Stimulated activated CD4-positive, alpha-beta T cell treated with anti-CD3 and anti-CD28 coated beads, Interleukin-15, amount 100 ng/mL, for 24 hours (primary cell): ENCODE measurements around the gene MED16.

Experiments
- DNase-seq: peaks from one replicate; pipeline ENCODE4 v3.0.0-alpha.2; 2020

The MED16 gene

DNA sequence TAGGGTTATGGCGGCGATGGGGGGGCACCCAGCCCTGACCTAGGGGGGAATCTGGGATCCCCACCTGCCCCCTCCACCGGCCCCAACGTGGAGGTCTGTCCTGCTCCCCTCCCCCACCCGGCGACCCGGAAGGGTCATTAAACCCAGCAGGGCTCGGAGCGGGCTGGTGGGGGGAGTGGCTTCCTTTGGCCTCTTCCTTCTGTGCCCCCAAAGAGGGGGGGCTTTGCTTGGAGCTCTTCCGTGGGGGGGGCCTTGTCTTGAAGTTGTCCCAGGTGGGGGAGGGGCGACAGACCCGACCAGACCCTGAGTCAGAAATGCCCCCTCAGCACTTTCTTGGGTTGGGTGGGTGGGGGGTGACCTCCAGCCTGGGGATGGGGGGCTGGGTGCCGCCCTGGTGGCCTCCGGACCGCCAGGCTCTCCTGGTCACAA, 34.4 kb upstream of the MED16 start:
- no peak for DNase-seq

DNA sequence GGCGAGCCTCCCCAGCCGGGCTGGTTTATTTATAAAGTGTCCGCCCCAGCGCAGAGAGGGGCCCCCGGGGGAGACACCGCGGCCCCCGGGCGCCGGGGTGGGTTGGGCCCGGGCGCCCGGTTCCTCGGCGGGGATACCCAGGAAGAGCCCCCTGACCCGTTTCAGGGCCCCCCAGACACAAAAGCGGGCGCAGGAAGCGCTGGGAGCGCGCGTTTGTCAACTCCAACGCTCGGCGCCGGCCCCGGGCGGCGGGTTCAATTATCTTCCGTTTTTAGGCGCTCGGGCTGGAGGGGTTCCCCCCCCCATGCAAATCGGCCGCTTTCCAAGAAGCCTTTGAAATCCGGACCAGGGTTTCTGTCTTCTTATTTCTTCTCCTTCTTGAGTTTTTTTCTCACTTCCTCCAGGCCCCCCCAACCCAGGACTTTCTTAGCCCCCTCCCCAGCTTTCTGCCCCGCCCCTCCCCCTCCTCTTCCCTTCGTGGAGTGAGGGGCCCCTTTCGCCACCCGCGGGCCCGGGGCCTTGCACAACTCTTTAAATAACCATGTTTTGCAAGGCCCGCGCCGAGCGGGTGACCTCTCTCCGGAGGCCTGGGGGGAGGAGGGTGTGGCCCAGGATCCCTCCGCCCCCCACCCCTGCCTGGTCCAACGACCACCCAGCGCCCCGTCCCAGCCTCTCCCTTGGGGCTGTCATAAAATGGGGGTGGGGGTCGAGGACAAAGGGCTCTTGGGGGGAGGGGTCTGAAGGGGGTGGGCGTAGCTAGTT, 33.8 kb upstream of the MED16 start:
- peak; percentile 76 for DNase-seq

DNA sequence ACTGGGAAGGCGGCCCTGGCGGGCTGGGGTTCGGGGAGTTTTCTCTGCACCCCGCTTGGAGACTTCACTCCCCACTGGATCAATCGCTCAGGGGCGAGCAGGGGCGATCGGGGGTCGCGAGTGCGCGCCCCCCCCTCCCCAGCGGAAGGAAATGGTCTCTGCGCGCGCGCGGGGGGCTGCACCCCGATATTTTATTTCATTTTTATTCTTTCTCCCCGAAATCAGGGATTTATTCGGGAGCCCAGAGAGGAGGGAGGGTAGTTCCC, 33.3 kb upstream of the MED16 start:
- DNase-seq, result no peak

GRCh38 chr19:925526-926322, 32.7 kb upstream of the MED16 start, which contains the start of gene ARID3A:
TSS of gene ARID3A (plus strand) at chr19:926035. CDS start at chr19:929529, 3,494 bp downstream.
- DNase-seq, result peak; percentile 83

GRCh38 chr19:925087-925525, 32.1 kb upstream of the MED16 start:
- DNase-seq, result peak; percentile 77

DNA sequence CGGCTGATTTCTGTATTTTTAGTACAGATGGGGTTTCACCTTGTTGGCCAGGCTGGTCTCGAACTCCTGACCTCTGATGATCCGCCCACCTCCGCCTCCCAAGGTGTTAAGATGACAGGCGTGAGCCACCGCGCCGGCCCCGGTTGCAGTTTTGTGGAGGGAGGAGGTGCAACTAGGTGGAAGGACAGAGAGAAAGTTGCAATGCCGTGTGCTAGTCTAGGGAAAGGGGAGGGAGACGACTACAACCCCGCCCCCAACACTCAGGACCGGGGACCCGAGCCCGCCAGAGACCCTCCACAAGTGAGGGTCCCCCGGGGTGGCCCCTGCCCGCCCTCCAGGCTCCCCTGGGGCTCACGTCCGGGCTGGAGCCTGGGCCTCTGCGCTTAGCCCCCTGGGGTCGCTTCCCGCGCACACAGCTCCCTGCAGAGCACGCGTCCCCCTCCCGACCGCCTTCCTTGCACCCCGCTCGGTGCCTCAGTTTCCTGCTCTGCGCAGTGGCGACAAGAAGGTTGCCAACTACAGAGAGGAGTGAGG, 31.6 kb upstream of the MED16 start:
- peak; percentile 65 for DNase-seq

GRCh38 chr19:920051-920864, 27.3 kb upstream of the MED16 start:
- DNase-seq, result peak; percentile 77

GRCh38 chr19:919199-920050, 26.4 kb upstream of the MED16 start:
- peak; percentile 63 for DNase-seq

DNA sequence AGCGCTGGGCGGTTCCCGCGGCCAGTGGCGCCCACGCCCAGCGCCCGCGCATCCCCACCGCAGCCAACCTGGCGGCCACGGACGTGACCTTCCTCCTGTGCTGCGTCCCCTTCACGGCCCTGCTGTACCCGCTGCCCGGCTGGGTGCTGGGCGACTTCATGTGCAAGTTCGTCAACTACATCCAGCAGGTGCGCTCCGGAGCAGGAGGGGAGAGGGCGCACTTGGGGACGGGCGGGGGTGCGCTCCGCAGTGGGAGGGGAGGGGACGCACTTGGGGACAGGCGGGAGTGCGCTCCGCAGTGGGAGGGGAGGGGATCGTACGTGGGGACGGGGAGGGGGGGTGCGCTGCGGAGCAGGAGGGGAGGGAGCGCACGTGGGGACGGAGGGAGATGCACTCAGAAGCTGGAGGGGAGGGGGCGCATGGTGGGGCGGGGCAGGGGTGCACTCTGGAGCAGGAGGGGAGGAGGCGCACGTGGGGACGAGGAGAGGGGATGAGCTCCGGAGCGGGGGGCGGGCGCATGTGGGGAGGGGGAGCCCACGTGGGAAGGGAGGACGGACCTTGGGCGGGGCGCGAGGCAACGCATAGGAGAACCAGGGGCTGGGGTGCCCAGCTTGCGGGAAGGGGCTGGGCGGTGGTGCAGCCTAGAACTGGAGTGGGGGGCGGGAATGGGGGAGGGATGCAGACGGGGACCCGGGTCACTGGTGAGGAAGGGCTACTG, 25.7 kb upstream of the MED16 start:
- DNase-seq, result peak; percentile 72

- no peak for DNase-seq
Observed at GRCh38 chr19:918152-918437, 25.1 kb upstream of the MED16 start.

- DNase-seq, result peak; percentile 58
Observed at GRCh38 chr19:917323-918151, 24.6 kb upstream of the MED16 start, which contains the start of gene KISS1R. TSS of gene KISS1R (plus strand) at chr19:917333. CDS start at chr19:917503, 170 bp downstream.

GRCh38 chr19:916645-917322, 23.8 kb upstream of the MED16 start:
- peak; percentile 70 for DNase-seq

- peak; percentile 90 for DNase-seq
Observed at GRCh38 chr19:913080-913748, 20.2 kb upstream of the MED16 start, which contains the start of gene R3HDM4. TSS of gene R3HDM4 (minus strand) at chr19:913219. CDS start at chr19:913157, 62 bp downstream.

DNA sequence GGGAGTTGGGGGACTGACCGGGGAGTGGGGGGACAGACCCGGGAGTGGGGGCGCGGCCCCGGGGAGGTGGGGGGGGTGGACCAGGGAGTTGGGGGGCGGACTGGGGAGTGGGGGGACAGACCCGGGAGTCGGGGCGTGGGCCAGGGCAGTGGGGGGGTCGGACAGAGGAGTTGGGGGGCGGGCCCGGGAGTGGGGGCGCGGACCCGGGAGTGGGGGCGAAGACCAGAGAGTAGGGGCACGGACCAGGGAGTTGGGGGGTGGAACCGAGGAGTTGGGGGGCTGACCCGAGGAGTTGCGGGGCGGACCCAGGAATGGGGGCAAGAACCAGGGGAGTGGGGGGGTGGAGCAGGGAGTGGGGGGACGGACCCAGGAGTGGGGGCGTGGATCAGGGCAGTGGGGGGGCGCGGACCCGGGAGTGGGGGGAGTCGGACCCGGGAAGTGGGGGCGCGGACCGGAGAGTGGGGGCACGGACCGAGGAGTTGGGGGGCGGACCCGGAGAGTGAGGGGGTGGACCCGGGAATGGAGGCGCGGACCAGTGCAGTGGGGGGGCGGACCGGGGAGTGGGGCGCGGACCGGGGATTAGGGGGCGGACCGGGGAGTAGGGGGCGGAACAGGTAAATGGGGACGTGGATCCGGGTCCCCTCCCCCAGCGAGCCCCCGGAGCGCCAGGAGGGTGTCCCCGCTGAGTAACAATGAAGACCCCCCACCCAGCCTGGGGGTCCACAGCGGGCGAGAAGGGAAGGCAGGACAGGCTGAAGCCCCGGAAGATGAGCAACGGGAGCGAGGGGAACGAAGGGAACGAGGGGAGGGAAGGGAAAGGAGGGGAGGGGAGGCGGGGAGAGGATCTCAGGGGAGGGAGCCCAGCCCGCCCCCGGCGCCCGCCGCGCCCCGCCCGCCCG, 19.4 kb upstream of the MED16 start:
- DNase-seq, result peak; percentile 59

DNA sequence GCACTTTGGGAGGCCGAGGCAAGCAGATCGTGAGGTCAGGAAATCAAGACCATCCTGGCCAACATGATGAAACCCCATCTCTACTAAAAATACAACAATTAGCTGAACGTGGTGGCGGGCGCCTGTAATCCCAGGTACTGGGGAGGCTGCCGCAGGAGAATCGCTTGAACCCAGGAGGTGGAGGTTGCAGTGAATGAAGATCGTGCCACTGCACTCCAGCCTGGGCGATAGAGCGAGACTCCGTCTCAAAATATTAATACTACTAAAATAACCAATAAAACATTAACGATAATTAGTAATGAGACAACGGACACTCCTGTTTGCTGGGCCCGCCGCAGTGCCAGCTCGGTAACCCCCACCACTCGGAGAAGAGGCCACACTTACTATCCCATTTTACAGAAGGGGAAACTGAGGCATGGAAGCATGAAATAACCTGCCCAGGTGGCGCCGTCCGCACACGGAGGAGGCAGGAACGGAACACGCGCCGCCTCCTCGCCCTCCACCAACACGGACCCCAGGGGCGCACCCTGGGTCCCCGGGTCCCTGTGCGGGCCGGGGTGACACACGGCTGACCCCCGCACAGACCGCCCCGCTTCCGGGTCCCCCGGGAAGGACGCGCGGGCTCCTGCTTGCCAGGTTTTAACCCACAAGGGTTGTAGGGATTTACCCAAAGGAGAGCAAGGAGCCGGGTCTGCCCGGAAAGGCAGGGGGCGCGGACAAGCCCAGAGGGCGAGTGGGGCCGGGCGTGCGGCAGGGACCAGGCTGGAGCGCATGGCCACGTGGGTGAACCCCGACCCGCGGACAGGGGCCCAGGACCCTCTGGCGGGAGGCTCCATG, 18.4 kb upstream of the MED16 start:
- no peak for DNase-seq

GRCh38 chr19:907183-907853, 14.3 kb upstream of the MED16 start:
- peak; percentile 43 for DNase-seq

- no peak for DNase-seq
Observed at GRCh38 chr19:906480-906879, 13.5 kb upstream of the MED16 start.
